CD4-positive, alpha-beta T cell treated with Interleukin-15 for 4 hours (primary cell): ENCODE data around the gene REN.

Experiments used
- DNase-seq: peaks from one replicate; pipeline ENCODE4 v3.0.0-alpha.2; 2020; ENCODE audit warnings: low spot score

The REN gene

DNA sequence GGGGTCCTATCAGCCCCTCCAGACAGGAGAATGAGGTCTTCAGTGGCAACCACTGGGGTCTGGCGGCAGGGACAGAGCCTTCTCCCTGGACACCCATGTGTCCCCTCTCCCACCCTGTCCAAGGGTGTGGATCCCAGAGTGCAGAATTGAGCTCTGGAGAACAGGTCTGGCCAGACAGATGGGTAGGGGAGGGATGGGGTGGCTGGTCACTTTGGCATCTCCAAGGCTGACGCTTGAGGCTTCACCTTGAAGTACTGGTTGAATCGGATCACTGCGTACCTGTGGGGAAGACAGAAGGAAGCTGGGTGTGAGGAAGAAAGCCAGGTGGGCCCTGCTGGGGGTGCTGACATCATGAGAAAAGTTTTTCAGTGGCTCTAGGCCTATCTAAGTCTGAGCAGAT is 34.2 kb downstream of the REN start:
- DNase-seq = no peak

DNA sequence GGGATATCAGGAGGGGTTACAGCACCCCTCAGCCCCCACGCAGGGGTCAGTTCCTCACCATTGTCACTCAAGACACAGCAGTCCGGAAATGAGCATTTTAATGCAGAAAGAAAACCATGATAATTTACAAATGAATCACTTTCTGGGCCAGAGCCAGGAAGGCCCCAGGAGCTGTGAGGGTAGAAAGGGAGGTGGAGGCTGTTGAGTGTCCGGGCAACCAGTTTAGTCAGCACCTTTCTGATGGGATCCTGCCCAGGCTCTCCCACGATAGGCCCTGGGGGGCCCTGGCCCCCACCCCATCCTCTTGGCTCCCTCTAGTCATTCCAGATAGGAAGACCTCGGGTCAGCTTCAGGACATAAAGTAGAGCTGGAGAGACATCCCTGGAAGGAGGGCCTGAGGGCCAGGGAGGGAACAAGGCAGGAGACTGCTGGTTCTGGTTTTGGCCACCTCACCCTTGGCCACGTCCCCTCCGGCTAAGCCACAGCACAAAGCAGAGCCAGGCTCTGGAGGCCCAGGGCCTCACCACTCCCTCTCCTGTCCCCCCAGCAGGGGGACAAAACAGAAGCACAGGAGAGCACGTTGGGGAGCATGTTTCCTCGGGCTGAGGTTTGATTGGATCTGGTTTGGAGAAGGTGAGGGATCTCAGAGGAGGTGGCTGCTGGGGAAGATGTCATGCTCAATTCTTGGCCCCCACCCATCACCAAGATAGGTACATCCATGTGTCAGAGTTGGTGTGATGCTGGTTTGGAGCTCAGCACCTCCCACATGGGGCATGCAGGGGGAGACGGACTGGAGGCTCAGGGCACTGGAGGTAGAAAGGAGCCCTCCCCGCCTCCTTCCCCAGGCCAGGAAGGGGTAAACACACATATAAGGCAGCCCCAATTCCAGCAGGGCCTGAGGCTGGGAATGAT is 34.9 kb downstream of the REN start:
- no peak for DNase-seq

DNA sequence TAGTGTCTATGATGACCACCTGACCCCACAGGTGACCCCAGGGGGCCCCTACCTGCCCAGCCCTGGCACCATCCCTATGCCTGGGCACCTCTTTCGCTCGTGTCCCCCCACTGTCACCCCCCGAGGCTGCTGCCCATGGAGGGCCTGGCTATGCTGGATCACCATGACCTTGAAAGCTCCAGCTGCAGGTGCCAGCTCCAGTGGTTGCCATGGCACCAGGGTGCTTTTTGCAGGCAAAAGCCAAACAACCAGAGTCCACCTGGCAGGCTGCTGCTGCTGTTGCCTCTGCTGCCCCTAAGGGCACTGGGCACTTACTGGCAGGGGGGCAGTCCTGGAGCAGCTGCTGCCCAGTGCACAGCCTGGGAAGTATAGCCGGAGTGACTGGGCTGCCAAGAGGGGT is 36.0 kb downstream of the REN start:
- DNase-seq = no peak

DNA sequence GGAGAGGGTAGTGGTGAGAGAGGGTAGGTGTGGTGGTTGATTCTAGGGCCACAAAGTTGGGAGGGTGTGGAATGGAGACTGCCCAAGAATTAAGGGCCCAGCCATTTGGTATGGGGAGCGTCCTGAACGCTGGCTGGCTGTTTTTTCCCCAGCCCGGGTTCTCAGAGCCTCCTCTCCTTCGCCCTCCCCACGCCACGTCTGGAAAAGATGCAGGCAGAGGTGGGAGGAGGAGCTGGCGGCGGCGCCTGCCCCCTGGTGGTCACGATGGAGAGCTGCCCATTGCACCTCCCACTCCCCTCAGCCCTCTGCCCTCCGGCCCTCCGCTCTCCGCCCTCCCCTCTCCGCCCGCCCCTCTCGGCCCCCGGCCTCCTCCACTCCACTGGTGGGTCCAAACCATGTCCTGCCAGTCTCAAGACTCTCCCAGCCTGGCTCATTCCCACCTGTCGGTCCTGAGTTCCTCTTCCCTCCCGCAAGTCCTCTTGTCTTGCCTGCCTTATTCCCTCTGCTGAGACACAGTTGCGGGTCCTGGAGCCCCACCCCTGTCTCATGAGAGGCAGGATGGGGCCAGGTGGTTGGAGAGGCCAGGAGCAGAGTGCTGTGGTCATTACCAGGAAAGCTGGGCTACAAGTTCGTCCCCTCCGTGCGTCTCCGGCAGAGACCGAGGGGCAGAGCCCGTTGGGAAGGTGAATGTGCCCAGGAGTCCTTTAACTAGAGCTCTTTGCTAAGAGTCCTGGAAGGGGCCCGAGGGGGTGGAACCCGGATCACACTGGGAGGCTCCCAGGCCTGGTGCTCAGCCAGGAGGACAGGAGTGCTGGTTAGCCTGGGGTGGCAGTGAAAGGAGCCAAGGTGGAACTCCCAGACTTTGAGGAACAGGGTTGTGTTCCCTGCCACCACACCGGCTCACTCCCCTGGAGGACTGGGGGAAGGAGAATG is 36.9 kb downstream of the REN start:
- peak; percentile 45 for DNase-seq

DNA sequence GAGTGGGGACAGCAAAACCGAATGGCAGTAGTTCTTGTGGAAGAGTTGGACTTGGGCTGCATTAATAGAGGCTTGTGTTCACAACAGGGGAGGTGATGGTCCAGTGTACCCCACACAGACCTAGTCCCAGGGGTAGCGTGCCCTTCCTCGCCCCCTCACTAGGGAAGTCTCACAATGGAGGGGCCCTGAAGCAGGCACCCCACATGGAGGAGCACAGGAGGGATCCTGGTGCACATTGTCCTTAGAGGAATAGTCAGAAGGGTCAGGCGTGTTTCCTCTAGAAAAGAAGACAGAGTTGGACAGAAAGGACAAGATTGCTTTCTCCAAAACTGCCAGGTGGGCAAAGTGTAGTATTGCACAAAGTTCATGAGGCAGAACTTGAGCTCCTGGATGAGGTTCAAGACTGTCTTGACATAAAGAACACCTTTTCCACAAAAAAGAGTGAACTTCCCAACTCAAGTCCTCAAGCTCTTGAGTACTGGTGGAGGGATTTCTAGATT is 37.6 kb downstream of the REN start:
- no peak for DNase-seq

DNA sequence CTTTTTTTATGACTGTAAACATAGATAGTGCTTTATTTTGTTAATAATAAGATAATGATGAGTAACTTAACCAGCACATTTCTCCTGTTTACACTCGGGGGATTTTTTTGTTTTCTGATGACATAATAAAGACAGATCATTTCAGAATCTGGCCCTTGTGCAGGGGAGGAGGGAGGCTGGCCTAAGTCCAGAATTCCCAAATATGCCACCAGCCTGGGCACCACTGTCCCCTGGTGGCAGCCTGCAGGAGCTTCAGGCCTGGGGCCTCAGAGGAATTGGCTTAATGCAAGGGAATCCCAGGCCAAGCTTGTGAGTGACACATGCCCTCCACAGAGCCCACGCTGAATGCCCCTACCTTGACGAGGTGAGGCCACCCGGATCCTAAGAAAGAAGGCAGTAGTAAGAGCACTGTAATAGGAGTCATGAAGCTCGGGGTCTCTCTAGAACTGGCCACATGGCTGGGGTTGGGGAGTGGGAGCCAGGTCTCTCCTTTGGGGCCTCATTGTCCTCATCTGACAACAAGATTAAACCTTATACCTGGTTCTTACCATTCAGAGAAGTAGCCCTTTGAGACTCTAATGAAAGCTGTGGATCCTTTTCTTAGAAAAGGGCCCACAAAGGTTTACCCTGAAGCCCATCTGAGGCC is 38.4 kb downstream of the REN start:
- DNase-seq = peak; percentile 16

DNA sequence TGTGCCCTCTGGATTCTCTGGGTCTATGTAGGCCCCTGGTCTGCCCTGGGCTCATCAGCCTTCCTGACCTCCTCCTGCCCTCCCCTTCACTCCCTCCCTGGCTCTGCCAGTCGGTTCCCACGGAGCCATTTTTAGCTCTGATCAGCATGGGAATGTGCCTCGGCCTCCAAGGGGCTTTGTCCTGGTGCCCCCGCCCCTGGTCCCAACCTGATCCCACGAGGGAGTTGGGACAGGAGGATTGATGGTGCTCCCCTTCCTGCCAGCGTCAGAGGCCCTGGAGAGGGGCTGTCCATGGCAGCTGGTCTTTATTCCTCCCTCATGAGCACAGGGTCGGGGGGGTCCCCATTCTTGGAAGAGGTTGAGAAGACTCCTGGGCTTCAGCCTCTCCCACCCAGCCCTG is 39.2 kb downstream of the REN start:
- DNase-seq = no peak

DNA sequence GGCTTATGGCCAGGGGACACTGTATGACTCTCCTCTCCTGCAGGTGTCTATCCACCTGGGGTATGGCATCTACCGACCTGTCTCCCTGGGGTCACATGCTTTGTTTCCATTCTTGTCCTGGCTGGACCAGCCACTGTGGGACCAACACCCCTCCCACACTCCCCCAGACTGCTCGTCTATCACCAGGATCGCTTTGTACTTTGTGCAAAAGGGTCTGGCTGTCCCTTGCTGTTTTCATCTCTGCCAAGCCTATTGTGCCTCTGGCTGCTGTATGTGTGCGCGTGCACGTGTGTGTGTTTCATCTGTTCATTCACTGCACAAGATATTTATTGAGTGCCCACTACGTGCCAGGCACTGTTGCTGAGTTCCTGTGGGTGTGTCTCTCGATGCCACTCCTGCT is 39.8 kb downstream of the REN start:
- DNase-seq = no peak

DNA sequence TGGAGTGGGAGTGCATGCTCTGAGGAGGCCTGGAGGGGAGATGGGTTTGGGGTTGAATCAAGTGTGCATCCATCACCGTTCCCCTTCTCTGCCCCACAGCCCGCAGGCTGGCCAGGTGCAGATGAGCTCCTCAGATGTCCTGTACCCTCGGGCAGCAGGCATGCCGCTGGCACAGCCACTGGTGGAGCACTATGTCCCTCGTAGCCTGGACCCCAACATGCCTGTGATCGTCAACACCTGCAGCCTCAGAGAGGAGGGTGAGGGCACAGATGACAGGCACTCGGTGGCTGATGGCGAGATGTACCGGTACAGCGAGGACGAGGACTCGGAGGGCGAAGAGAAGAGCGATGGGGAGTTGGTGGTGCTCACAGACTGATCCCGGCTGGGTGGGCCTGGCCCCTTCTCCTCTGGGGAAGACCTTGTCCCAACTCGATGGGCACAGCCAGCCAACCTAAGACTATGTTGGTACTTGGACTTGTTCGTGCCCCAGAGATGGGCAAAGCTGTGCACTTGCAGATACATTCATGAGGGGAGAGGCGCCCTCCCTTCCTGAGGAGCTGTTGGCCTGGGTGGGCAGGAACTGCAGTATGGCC is 40.3 kb downstream of the REN start:
- no peak for DNase-seq

DNA sequence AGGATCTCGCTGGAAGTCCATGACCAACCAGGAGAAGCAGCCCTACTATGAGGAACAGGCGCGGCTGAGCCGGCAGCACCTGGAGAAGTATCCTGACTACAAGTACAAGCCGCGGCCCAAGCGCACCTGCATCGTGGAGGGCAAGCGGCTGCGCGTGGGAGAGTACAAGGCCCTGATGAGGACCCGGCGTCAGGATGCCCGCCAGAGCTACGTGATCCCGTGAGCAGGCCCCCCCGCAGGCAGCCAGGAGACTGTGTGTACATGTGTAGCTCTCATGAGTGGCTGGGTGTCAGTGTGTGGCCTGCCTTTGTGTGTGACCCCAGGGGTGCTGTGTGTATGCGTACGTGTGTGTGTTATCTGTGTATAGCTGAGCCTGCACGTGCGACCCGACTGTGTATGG is 41.5 kb downstream of the REN start:
- no peak for DNase-seq

DNA sequence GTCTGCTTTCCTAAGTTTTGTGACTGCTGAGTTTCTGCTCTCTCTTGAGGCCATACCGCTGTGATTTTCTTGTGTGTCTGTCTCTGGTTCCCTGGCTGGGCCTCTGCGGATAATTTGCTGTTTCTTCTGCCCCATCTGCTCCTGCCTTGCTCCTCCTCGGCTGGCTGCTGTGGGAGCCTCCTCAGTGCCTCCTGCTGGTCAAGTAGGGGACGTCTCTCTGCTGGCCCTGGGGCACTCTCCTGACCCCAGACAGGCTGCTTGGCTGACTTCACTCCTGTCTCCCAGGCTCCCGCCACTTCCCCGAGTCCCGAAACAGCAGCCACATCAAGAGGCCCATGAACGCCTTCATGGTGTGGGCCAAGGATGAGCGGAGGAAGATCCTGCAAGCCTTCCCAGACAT is 42.8 kb downstream of the REN start:
- no peak for DNase-seq

DNA sequence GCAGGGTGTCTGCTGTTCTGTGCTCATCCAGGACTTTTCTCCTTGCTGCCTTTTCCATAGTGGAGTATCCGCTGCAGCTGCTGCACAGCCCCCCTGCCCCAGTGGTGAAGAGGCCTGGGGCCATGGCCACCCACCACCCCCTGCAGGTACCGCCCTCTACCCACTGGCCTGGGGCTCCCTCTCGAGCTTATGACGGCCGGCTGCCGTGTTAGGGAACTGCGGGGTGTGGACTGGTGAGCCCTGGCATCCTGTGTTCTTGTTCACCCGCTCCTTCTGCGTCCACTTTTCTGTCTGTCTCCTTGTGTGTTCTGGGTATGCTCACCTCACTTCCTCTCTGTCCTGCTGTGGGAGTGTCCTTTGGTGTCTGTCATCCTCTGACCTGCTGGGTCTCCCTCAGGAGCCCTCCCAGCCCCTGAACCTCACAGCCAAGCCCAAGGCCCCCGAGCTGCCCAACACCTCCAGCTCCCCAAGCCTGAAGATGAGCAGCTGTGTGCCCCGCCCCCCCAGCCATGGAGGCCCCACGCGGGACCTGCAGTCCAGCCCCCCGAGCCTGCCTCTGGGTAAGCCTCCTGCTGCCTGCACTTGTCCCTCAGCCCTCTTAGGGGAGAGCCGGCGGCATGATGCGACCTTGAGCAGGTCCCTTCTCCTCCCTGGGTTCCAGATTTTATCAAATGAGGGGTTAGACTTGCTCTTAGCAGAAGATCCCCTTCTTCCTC is 44.1 kb downstream of the REN start:
- no peak for DNase-seq

DNA sequence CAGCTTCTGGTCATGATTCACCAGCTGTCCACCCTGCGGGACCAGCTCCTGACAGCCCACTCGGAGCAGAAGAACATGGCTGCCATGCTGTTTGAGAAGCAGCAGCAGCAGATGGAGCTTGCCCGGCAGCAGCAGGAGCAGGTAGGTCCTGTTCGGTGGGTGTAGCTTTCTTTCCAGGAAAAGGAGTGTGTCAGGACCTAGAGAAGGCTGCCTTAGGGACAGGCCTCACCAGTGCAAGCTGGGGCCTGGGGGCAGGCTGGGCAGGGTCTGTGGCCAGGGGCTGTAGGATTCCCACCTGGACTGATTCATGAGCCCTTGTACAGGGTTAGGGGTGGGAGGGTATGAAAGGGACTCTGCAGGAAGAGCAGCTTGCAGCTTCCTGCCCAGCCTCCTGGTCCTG is 49.6 kb downstream of the REN start:
- DNase-seq = no peak

DNA sequence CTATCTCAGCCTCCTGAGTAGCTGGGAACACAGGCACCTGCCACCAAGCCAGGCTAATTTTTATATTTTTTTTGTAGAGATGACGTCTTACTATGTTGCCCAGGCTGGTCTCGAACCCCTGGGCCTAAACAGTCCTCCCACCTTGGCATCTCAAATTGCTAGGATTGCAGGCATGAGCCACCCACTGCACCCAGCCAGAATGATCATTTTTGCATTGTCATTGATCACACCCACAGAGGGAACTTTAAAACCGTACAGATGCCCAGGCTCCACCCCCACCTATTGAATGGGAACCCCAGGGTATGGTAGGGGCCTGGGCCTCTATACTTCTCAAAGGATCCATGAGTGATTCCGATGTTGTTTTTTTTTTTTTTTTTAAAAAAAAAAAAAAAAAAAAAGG is 51.0 kb downstream of the REN start:
- DNase-seq = no peak

DNA sequence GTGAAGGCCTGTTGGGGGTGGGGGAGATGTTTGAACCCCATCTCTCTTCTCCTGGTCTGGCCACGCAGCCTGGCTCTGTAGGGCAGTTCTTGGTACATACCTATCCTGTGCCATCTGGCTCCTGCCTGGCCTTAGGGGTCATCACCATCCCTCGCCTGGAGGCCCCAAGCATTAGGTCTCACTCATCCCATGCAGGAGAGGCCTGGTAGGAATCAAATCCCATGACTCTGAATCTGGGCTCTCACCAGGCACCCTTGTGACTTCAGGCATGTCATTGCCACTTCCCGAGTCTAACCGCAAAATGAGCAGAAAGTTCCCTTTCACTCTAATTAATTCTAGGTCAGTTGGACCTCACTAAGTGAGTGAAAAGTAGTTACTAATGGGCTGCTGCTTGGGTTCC is 51.5 kb downstream of the REN start:
- DNase-seq = no peak

DNA sequence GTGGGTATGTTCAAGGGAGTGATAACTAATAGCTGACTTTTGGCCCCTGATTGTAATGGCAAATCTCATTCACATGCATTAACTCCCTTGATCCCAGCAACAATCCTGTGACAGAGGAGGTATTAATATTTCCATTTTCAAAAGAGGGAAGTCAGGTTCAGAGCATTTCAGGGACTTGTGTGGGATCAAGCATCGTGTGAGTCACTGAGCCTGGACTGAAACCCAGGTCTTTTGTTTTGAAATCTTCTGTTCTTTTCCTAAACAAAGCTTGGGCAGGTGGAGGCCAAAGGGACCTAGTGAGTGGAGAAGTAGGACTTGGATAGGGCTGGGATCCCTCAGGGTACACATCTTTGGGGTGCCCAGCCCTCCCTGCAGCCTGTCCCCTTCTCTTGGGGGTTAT is 52.2 kb downstream of the REN start:
- DNase-seq = no peak

DNA sequence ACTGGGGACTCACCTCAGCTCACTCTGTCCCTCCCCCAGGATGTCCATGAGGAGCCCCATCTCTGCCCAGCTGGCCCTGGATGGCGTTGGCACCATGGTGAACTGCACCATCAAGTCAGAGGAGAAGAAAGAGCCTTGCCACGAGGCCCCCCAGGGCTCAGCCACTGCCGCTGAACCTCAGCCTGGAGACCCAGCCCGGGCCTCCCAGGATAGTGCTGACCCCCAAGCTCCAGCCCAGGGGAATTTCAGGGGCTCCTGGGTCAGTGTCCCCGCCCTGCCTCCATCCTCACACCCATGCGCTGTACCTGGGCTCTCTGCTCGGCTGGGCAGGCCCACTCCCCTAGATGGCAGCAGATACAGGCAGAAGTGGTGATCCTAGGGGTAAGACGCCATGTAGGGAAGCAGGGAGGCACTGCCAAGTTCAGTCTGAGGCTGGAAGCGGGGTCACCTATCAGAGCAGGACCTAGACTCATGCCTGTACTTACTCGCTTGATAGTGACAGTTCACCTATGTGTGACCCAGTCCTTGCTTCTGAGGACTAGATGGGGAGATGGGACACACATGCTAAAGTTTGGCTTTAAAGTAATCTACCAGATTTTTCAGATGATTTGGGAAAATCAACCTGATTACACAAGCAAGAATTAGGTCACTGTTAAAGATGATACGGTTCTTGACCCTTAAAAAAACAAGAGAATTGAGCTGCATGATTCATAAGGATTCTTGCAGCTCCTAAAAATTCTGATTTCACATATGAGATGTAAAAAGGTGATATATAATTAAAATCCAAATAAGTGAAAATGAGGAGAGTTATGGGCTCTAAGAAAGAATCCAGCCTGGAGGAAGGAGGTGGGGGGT is 53.0 kb downstream of the REN start:
- no peak for DNase-seq

DNA sequence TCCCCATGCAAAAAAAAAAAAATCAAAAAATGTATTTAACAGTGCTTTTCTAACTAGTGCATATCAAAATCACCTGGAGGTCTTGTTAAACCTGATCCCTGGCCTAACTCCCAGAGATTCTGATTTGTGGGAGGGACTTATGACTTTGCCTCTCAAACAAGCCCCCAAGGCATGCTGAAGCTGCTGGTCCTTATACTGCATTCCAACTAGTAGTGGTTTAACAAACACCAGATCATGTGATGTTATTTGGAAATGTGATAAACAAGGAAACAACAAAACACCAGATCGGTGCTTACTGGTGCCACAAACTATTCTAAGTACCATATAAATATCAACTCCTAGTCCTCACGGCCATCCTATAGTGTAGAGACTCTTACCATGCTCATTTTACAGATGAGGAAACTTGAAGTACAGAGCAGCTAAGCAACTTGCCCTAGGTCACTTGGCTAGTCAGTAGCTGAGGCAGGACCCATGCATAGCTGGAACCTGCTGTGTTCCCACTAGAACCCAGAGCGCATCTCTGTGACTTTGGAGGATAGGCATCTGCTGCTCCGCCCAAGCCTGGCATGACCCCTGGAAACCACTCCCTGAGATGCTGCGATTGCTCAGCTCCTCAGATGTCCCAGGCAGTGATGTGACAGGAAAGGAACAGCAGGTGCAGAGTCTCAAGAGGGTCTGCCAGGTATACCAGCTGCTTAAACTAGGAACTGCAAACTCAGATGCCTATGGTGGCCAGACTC is 55.1 kb downstream of the REN start:
- no peak for DNase-seq

DNA sequence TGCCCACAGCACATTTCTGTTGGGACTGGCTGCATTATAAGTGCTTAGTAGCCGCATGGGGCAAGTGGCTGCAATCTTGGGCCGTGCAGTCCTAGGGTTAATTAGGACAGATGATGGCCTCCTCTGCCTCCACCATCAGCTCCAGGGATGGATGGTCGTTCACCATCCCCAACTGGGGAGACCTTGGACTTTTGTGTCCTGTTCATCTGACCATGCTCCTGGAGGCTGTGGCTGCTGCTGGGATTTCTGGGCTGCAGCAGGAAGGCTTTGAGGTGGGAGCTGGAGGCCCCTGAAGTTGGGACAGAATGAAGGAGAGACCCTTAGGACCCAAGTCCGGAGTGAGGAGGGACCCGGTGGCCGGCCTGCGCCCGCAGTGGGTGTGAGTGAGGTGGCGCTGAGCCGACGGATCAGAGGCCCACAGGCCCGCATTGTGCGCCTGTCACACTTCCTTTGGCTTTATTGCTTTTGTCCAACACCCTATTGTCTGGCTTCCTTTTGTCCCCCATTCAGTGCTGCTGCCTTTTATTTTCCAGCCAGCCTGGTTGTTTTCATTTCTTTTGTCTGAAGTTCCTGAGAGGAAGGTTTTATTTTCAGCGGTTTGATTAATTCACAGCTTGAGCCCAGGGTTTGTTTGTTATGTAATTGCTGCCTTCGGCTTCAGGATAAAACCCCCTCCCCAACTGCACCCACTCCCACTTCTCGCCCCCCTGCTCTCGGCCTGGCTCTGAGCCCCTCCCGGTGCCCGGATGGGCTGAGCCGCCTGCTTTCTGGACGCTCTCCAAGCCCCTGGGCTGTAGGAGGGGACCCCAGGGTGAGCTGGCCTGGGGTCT is 57.6 kb downstream of the REN start:
- DNase-seq = no peak
